HepG2 (cell line): Measurements from ENCODE around the gene STK38L. TPM values are rescaled to one million over a fixed set of nuclear protein-coding genes. Genes with fewer than 3 reads are reported as not detected.

Source experiments
- ATAC-seq: fragments of 200-7000 bp; cut with Tn5 transposase; 3 replicates; pipeline ENCODE4 v1.9.1; 2020; ENCODE audit warnings: mild to moderate bottlenecking, moderate library complexity
- BruUV-seq: library from RNA; stranded (reverse); fragments of 400-500 nt; replicated peaks from 2 replicates; lab custom pipeline; 2021; lab: Mats Ljungman, UMichigan
- CTCF ChIA-PET: fragments of 300-600 bp; formaldehyde crosslinking; extraction: SDS; loops from one replicate; lab custom pipeline; 2021; ENCODE audit warnings: low total read pairs, inconsistent platforms, low intra/inter-chr PET ratio; lab: Yijun Ruan, JAX
- POLR2A ChIA-PET: fragments of 350-600 bp; sonication (Branson Sonifier 250); formaldehyde crosslinking; loops from one replicate; lab custom pipeline; 2020; ENCODE audit warnings: antibody characterized with exemption, inconsistent platforms; lab: Yijun Ruan, JAX
- DNase-seq: peaks from one replicate; pipeline ENCODE4 v3.0.0-alpha.2; 2015; ENCODE audit warnings: low spot score
- FAIRE-seq: peaks from 3 replicates; lab custom pipeline; 2011; peaks lifted over from hg19 to GRCh38; lab: Jason Lieb, UNC
- H2AFZ ChIP-seq: one replicate; pipeline ENCODE4 v1.6.1; 2011; ENCODE audit warnings: low read length, inconsistent platforms
- H3K27ac ChIP-seq: fragments of 300-600 bp; 3 replicates; pipeline ENCODE4 v1.8.0; 2011; ENCODE audit warnings: mixed run types, mild to moderate bottlenecking, mixed read lengths, low read length, inconsistent platforms; ENCODE audit not compliant: insufficient read depth; ENCODE audit errors: extremely low read length
- H3K27me3 ChIP-seq, 2 experiments: fragments of 200-600 bp in 1 of 2; 2 replicates in 1 of 2; 3 replicates in 1 of 2; pipeline versions ENCODE4 v1.6.0 to v1.8.0; 2011; ENCODE audit warnings: low read length in 2 of 2, mild to moderate bottlenecking in 2 of 2, moderate library complexity in 2 of 2, inconsistent platforms in 1 of 2; ENCODE audit not compliant: insufficient read depth in 2 of 2, control insufficient read depth in 1 of 2
- H3K36me3 ChIP-seq, 2 experiments: fragments of 200-600 bp in 1 of 2; replicated peaks in 1 of 2; 2 replicates in 1 of 2; 3 replicates in 1 of 2; pipeline versions ENCODE4 v1.5.1 to v1.8.0; 2011; ENCODE audit warnings: low read length in 2 of 2, inconsistent platforms in 1 of 2; ENCODE audit not compliant: insufficient read depth in 2 of 2, control insufficient read depth in 1 of 2
- H3K4me1 ChIP-seq: 2 replicates; pipeline ENCODE4 v1.5.1; 2012; ENCODE audit warnings: low read length, inconsistent platforms; ENCODE audit not compliant: insufficient read depth
- H3K4me2 ChIP-seq: 2 replicates; pipeline ENCODE4 v1.6.0; 2011; ENCODE audit warnings: low read depth, low read length, inconsistent platforms
- H3K4me3 ChIP-seq, 3 experiments: fragments of 200-600 bp in 1 of 3; sonication (generic), shearing (Covaris generic) in 1 of 3; replicated peaks in 1 of 3; 2 replicates each; pipeline ENCODE4 v1.5.1; 2011 to 2016; ENCODE audit warnings: low read length in 3 of 3, inconsistent platforms in 2 of 3, low read depth in 2 of 3, mild to moderate bottlenecking in 2 of 3, control low read depth in 1 of 3, mixed read lengths in 1 of 3; ENCODE audit not compliant: insufficient read depth in 1 of 3
- H3K79me2 ChIP-seq: one replicate; pipeline ENCODE4 v1.6.1; 2011; ENCODE audit warnings: low read length, inconsistent platforms; ENCODE audit not compliant: insufficient read depth
- H3K9ac ChIP-seq: 2 replicates; pipeline ENCODE4 v1.6.0; 2011; ENCODE audit warnings: mild to moderate bottlenecking, low read depth, low read length, inconsistent platforms; ENCODE audit not compliant: insufficient read depth
- H3K9me3 ChIP-seq: 2 replicates; pipeline ENCODE4 v1.5.1; 2012; ENCODE audit warnings: mild to moderate bottlenecking, low read length
- H4K20me1 ChIP-seq: 2 replicates; pipeline ENCODE4 v1.6.0; 2011; ENCODE audit warnings: inconsistent platforms, mild to moderate bottlenecking, low read length, moderate library complexity; ENCODE audit not compliant: insufficient read depth
- ARID5B ChIP-seq: IDR thresholded peaks from 2 replicates; pipeline ENCODE4 v1.4.0; 2020; ENCODE audit warnings: mild to moderate bottlenecking, missing genetic modification reagents
- CEBPB ChIP-seq: IDR thresholded peaks from 2 replicates; pipeline ENCODE4 v1.6.1; 2011; ENCODE audit warnings: low read depth, low read length, improper control_type of control experiment, borderline replicate concordance
- FOXC1 ChIP-seq: sonication (generic); formaldehyde crosslinking; IDR thresholded peaks from 2 replicates; pipeline ENCODE4 v1.8.0; 2022; ENCODE audit warnings: mild to moderate bottlenecking, missing genetic modification reagents, borderline replicate concordance
- GATA4 ChIP-seq: sonication (generic); IDR thresholded peaks from 2 replicates; pipeline ENCODE4 v1.6.1; 2016; ENCODE audit warnings: antibody characterized with exemption, low read depth, borderline replicate concordance
- PBX2 ChIP-seq: IDR thresholded peaks from 2 replicates; pipeline ENCODE4 v1.6.1; 2016; ENCODE audit warnings: control low read depth
- SAP130 ChIP-seq: IDR thresholded peaks from 2 replicates; pipeline ENCODE4 v1.6.1; 2016; ENCODE audit warnings: low read depth
- SNAPC4 ChIP-seq: sonication (generic); formaldehyde crosslinking; IDR thresholded peaks from 2 replicates; pipeline ENCODE4 v1.4.0; 2020; ENCODE audit warnings: mild to moderate bottlenecking, missing genetic modification reagents
- SNRNP70 ChIP-seq: fragments of 200-400 bp; formaldehyde crosslinking; IDR thresholded peaks from 2 replicates; pipeline ENCODE4 v1.6.1; 2017; ENCODE audit warnings: mild to moderate bottlenecking, low read depth, low read length, moderate library complexity
- THRA ChIP-seq: sonication (generic); formaldehyde crosslinking; IDR thresholded peaks from 2 replicates; pipeline ENCODE4 v1.4.0; 2020; ENCODE audit warnings: missing genetic modification reagents, borderline replicate concordance
- ZNF430 ChIP-seq: sonication (generic); formaldehyde crosslinking; IDR thresholded peaks from 2 replicates; pipeline ENCODE4 v1.9.0; 2021; ENCODE audit warnings: mild to moderate bottlenecking, missing genetic modification reagents
- ZNF570 ChIP-seq: sonication (generic); formaldehyde crosslinking; IDR thresholded peaks from 2 replicates; pipeline ENCODE4 v1.4.0; 2020; ENCODE audit warnings: mild to moderate bottlenecking, missing genetic modification reagents, borderline replicate concordance
- WGBS: methylation state at CpG from one replicate; pipeline ENCODE4 v1.1.6; 2017; ENCODE audit warnings: low lambda C conversion rate; 5-methylcytosine and 5-hydroxymethylcytosine counted together
- in situ Hi-C: cut with HindIII; loops from 2 replicates; pipeline ENCODE4 v1.10.0; 2017; ENCODE audit warnings: low pct_unique_long_range_greater_than_20kb; ENCODE audit not compliant: extremely low pct_ligation_motif_present
- intact Hi-C: fragments of 100-400 bp; cut with micrococcal nuclease; formaldehyde crosslinking; loops from one replicate; pipeline ENCODE4 v1.10.0; 2022; ENCODE audit not compliant: unreplicated experiment
- polyA plus RNA-seq, 8 experiments: library from polyadenylated mRNA; depleted of rRNA in 3 of 8; stranded (reverse) in 7 of 8; unstranded in 1 of 8; fragments of >200 nt; fragmentation: Illumina TruSeq in 4 of 8; extraction: Trizol in 4 of 8; gene quantifications; 2 replicates each; pipeline versions ENCODE4 v1.2.1 to v1.2.3, GENCODE V29; 2011 to 2016; ENCODE audit warnings: low read depth in 4 of 8, missing spikeins in 1 of 8, mixed read lengths in 1 of 8; ENCODE audit not compliant: insufficient read depth in 1 of 8
- total RNA-seq, 5 experiments: library from RNA; depleted of rRNA; stranded (reverse); fragments of >200 nt; fragmentation: Illumina TruSeq; extraction: Trizol; gene quantifications; 2 replicates each; pipeline ENCODE4 v1.2.3, GENCODE V29; 2016; ENCODE audit warnings: low read depth in 1 of 5

The STK38L gene
- total and polyA plus RNA-seq, 2 of the 13 experiments (the other 11 are each of a cell fraction or from before 2014, with no cell fraction given), result 6.1 to 26.4 TPM

- no peak for TF ChIP-seq ZNF570
- TF ChIP-seq GATA4, result no peak
- no peak for TF ChIP-seq THRA (CRISPR knock-in tag)
- no peak for TF ChIP-seq CEBPB
- TF ChIP-seq ARID5B (CRISPR knock-in tag), result no peak
These were observed 96.9 kb downstream of the STK38L start (continued) for GRCh38 chr12:27340971-27341370.

- H3K36me3 ChIP-seq, result no peaks in the 10 kb centered on the region
- POLR2A ChIA-PET, result no interaction called here
- peaks cover 11% of the 10 kb centered on the region for H3K79me2 ChIP-seq
- in situ Hi-C loops, result no loop called here
- 97% methylated on average over 2 of the region's 2 CpGs for WGBS
- CTCF ChIA-PET, result no interaction called here
- H3K9ac ChIP-seq, result no peak overlapping the region
- H3K27ac ChIP-seq, result no peak overlapping the region
- DNase-seq, result no peak
- H3K27me3 ChIP-seq, result no peaks in the 10 kb centered on the region
- FAIRE-seq, result no peak
- no peak overlapping the region for H3K4me3 ChIP-seq
- intact Hi-C loops, result no loop called here
- BruUV-seq, result no TSS peak
- H3K9me3 ChIP-seq, result no peaks in the 10 kb centered on the region
- no peak for ATAC-seq
- no peak overlapping the region for H2AFZ ChIP-seq
- no peaks in the 10 kb centered on the region; the same call in 1 of the 2 replicates for H4K20me1 ChIP-seq
- peaks cover 10% of the 10 kb centered on the region for H3K4me1 ChIP-seq
- H3K4me2 ChIP-seq, result no peak overlapping the region
- TF ChIP-seq SAP130 (CRISPR knock-in tag) (no peak), FOXC1 (CRISPR knock-in tag) (no peak), PBX2 (CRISPR knock-in tag) (no peak), SNRNP70 (no peak), SNAPC4 (CRISPR knock-in tag) (no peak), ZNF430 (no peak)
These were observed 98.5 kb downstream of the STK38L start for GRCh38 chr12:27342536-27342935.
